ENCODE measurements around the gene LGR5.
"Not testable (repeated sequence)": the region's sequence is repeated elsewhere in the genome, so short reads cannot be mapped to it uniquely, and the experiment has no call there.

Gene LGR5

GRCh38 chr12:71552728-71553501 is 113.3 kb downstream of the LGR5 start:
- no peaks in the 10 kb centered on the region for H3K27me3 ChIP-seq (ENCODE audit: low read length)
- H3K4me3 ChIP-seq (ENCODE audit: insufficient read depth, low read length, poor library complexity, severe bottlenecking): no peak overlapping the region
- H3K9me3 ChIP-seq (ENCODE audit: insufficient read depth, low read length): no peaks in the 10 kb centered on the region
- no peaks in the 10 kb centered on the region for H3K79me2 ChIP-seq (ENCODE audit: insufficient read depth, low read length)
- H3K9ac ChIP-seq (ENCODE audit: low read length): no peak overlapping the region
- H3K36me3 ChIP-seq (ENCODE audit: low read length): no peaks in the 10 kb centered on the region
- no peak overlapping the region for H3K4me2 ChIP-seq (ENCODE audit: low read depth, low read length, poor library complexity, severe bottlenecking)
- H2AFZ ChIP-seq (ENCODE audit: low read depth, low read length, severe bottlenecking): no peak overlapping the region
- H3F3A ChIP-seq (ENCODE audit: insufficient read depth): no peaks in the 10 kb centered on the region
- no peaks in the 10 kb centered on the region for H3K9me2 ChIP-seq (replicated peaks; ENCODE audit: insufficient read depth, low read length)
- H3K27ac ChIP-seq (ENCODE audit: low read depth, low read length): no peak overlapping the region
- TF ChIP-seq, protein P1, sequence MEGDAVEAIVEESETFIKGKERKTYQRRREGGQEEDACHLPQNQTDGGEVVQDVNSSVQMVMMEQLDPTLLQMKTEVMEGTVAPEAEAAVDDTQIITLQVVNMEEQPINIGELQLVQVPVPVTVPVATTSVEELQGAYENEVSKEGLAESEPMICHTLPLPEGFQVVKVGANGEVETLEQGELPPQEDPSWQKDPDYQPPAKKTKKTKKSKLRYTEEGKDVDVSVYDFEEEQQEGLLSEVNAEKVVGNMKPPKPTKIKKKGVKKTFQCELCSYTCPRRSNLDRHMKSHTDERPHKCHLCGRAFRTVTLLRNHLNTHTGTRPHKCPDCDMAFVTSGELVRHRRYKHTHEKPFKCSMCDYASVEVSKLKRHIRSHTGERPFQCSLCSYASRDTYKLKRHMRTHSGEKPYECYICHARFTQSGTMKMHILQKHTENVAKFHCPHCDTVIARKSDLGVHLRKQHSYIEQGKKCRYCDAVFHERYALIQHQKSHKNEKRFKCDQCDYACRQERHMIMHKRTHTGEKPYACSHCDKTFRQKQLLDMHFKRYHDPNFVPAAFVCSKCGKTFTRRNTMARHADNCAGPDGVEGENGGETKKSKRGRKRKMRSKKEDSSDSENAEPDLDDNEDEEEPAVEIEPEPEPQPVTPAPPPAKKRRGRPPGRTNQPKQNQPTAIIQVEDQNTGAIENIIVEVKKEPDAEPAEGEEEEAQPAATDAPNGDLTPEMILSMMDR (IDR thresholded peaks at IDR 0.05; ENCODE audit: insufficient read depth, low read length, poor library complexity, severe bottlenecking): no peak
- TF ChIP-seq EZH2phosphoT487 (conservative IDR thresholded peaks at IDR 0.05; ENCODE audit: low read length): no peak
- H4K20me1 ChIP-seq (ENCODE audit: low read depth, low read length): no peaks in the 10 kb centered on the region

DNA sequence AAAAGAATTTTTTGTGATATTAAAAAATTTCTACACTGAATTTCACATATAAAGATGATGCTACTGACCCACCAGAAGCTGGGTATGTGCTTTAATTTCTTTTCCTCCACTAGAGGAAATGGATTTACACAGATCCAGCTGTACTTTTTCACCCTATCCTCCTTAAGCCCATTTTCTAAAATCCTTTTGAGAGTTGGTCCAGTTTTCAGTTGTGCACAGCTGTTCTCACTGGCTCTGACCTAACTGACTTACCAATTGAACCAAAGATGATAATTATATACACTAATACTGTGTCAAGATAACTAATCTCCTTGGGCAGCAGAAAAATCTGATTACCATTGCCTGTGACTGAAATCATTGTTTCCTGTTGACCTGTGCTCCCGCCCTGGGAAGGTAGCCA is 115.6 kb downstream of the LGR5 start:
- Histone ChIP-seq H3K4me2 (ENCODE audit: low read depth, low read length, poor library complexity, severe bottlenecking) (no peak overlapping the region), H3K27me3 (ENCODE audit: low read length) (no peaks in the 10 kb centered on the region), H3K27ac (ENCODE audit: low read depth, low read length) (no peak overlapping the region), H3K9ac (ENCODE audit: low read length) (no peak overlapping the region), H3K4me3 (ENCODE audit: insufficient read depth, low read length, poor library complexity, severe bottlenecking) (no peak overlapping the region), H2AFZ (ENCODE audit: low read depth, low read length, severe bottlenecking) (no peak overlapping the region), H3K9me3 (ENCODE audit: insufficient read depth, low read length) (no peaks in the 10 kb centered on the region), H3K79me2 (ENCODE audit: insufficient read depth, low read length) (no peaks in the 10 kb centered on the region), H4K20me1 (ENCODE audit: low read depth, low read length) (no peaks in the 10 kb centered on the region), H3F3A (ENCODE audit: insufficient read depth) (no peaks in the 10 kb centered on the region), H3K36me3 (ENCODE audit: low read length) (no peaks in the 10 kb centered on the region), H3K9me2 (replicated peaks; ENCODE audit: insufficient read depth, low read length) (no peaks in the 10 kb centered on the region)
- TF ChIP-seq, protein P1 (IDR thresholded peaks at IDR 0.05; ENCODE audit: insufficient read depth, low read length, poor library complexity, severe bottlenecking): no peak
- TF ChIP-seq EZH2phosphoT487 (conservative IDR thresholded peaks at IDR 0.05; ENCODE audit: low read length): no peak

DNA sequence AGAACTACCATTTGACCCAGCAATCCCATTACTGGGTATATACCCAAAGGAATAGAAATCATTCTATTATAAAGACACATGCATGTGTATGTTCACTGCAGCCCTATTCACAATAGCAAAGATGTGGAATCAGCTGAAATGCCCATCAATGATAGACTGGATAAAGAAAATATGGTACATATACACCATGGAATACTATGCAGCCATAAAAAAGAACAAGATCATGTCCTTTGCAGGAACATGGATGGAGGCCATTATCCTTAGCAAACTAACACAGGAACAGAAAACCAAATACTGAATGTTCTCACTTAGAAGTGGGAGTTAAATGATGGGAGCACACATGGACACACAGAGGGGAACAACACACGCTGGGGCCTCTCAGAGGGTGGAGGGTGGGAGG is 116.2 kb downstream of the LGR5 start:
- H3K4me3 ChIP-seq (ENCODE audit: insufficient read depth, low read length, poor library complexity, severe bottlenecking); H2AFZ ChIP-seq (ENCODE audit: low read depth, low read length, severe bottlenecking); H3K79me2 ChIP-seq (ENCODE audit: insufficient read depth, low read length); H3K9me2 ChIP-seq (replicated peaks; ENCODE audit: insufficient read depth, low read length); H3K9ac ChIP-seq (ENCODE audit: low read length); H4K20me1 ChIP-seq (ENCODE audit: low read depth, low read length); H3K27me3 ChIP-seq (ENCODE audit: low read length); H3K36me3 ChIP-seq (ENCODE audit: low read length); H3K27ac ChIP-seq (ENCODE audit: low read depth, low read length); H3F3A ChIP-seq (ENCODE audit: insufficient read depth); H3K9me3 ChIP-seq (ENCODE audit: insufficient read depth, low read length); H3K4me2 ChIP-seq (ENCODE audit: low read depth, low read length, poor library complexity, severe bottlenecking): not testable (repeated sequence)

DNA sequence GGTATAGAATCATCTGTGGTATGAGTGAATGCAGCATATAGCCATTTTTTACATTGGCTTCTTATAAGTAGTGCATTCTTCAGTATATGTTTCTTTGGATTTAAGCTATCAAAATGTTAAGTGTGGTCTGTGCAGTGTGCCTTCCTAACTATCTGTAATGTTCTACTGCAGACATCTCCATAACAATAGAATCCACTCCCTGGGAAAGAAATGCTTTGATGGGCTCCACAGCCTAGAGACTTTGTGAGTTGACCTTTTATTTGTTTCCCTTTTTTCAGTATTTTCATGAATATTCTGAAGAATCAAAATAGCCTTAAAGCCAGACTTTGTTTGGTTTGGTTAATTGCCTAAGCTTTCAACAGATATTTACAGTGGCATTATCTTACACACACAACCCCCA is 116.8 kb downstream of the LGR5 start:
- no peak for TF ChIP-seq EZH2phosphoT487 (conservative IDR thresholded peaks at IDR 0.05; ENCODE audit: low read length)
- TF ChIP-seq, protein P1 (IDR thresholded peaks at IDR 0.05; ENCODE audit: insufficient read depth, low read length, poor library complexity, severe bottlenecking): no peak
- Histone ChIP-seq H3K9me3 (ENCODE audit: insufficient read depth, low read length) (no peaks in the 10 kb centered on the region), H3K79me2 (ENCODE audit: insufficient read depth, low read length) (no peaks in the 10 kb centered on the region)

More for the DNA sequence above, 116.8 kb downstream of the LGR5 start:
- Histone ChIP-seq H3K9ac (ENCODE audit: low read length) (no peak overlapping the region), H3K27me3 (ENCODE audit: low read length) (no peaks in the 10 kb centered on the region), H3K36me3 (ENCODE audit: low read length) (no peaks in the 10 kb centered on the region), H3K9me2 (replicated peaks; ENCODE audit: insufficient read depth, low read length) (no peaks in the 10 kb centered on the region), H3K4me3 (ENCODE audit: insufficient read depth, low read length, poor library complexity, severe bottlenecking) (no peak overlapping the region), H4K20me1 (ENCODE audit: low read depth, low read length) (no peaks in the 10 kb centered on the region), H3F3A (ENCODE audit: insufficient read depth) (no peaks in the 10 kb centered on the region), H3K27ac (ENCODE audit: low read depth, low read length) (no peak overlapping the region), H3K4me2 (ENCODE audit: low read depth, low read length, poor library complexity, severe bottlenecking) (no peak overlapping the region), H2AFZ (ENCODE audit: low read depth, low read length, severe bottlenecking) (no peak overlapping the region)

Measured in SU-DHL-6 (cell line).